ENCODE measurements around the gene RPP25.

DNA sequence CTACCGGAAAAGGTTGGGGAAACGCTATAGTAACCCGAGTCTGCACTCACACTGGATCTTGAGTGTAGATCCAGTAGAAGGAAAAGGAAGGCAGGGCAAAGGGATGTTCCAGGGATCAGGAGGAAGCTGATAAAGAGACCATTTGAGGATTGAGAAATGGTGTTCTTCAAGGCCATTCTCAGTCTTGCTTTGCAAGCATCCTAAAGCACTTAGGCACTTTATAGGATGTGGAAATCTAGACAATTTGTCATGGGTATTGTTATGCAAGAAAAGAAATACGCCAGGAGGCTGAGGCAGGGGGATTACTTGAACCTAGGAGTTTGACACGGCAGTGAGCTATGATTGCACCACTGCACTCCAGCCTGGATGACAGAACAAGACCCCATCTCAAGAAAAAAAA is 25.6 kb upstream of the RPP25 start:
- TF ChIP-seq CTCF (IDR thresholded peaks at IDR 0.05) (no peak), POLR2A (IDR thresholded peaks at IDR 0.05) (no peak)

Measured in suprapubic skin (tissue), 3 donors.